ENCODE results near the gene WSB1. TPM values are rescaled to one million over a fixed set of nuclear protein-coding genes. Genes with fewer than 3 reads are reported as not detected.

Gene WSB1
- polyA plus RNA-seq, 2 of the 4 experiments (the other 2 are of a cell fraction): 46.0 to 111 TPM

GRCh38 chr17:27332485-27333409, 38.8 kb downstream of the WSB1 start (continued):
- TF ChIP-seq EP300 (IDR thresholded peaks at IDR 0.05) (peak; percentile 33 to 51; a peak in 3 of 5 replicates), CBX2 (IDR thresholded peaks at IDR 0.05; ENCODE audit: borderline replicate concordance, low read depth) (no peak), CHD2 (IDR thresholded peaks at IDR 0.05; ENCODE audit: low read length, partially characterized antibody) (peak; percentile 12), NR3C1 (IDR thresholded peaks at IDR 0.05) (no peak), RCOR1 (IDR thresholded peaks at IDR 0.05; ENCODE audit: low read depth, low read length) (no peak), MAX (IDR thresholded peaks at IDR 0.05) (peak; percentile 91), FOSB (CRISPR knock-in tag; IDR thresholded peaks at IDR 0.05) (no peak), EHMT2 (IDR thresholded peaks at IDR 0.05; ENCODE audit: low read depth) (no peak), RAD21 (conservative IDR thresholded peaks at IDR 0.05 in 1 of 2, IDR thresholded peaks at IDR 0.05 in 1 of 2) (peak; percentile 95 to 100), ZFP36 (IDR thresholded peaks at IDR 0.05; ENCODE audit: borderline replicate concordance, partially characterized antibody) (no peak), CBX8 (IDR thresholded peaks at IDR 0.05) (no peak), MAZ (IDR thresholded peaks at IDR 0.05; ENCODE audit: borderline replicate concordance, low read depth, low read length) (0 out of 2 replicates have a peak, but pooled peaks have one; percentile 77), FOXS1 (CRISPR knock-in tag; IDR thresholded peaks at IDR 0.05) (0 out of 2 replicates have a peak, but pooled peaks have one; percentile 6), RFX5 (IDR thresholded peaks at IDR 0.05) (peak; percentile 46), JUNB (IDR thresholded peaks at IDR 0.05) (peak; percentile 74), PHF8 (IDR thresholded peaks at IDR 0.05; ENCODE audit: borderline replicate concordance, low read depth) (peak; percentile 60; the same call in 1 of the 2 replicates), REST (IDR thresholded peaks at IDR 0.05) (no peak), HOXA7 (CRISPR knock-in tag; IDR thresholded peaks at IDR 0.05) (no peak), ATOH8 (CRISPR knock-in tag; IDR thresholded peaks at IDR 0.05; ENCODE audit: low read depth) (peak; percentile 55; the same call in 1 of the 2 replicates), ZSCAN20 (CRISPR knock-in tag; IDR thresholded peaks at IDR 0.05) (no peak), POLR2AphosphoS2 (conservative IDR thresholded peaks at IDR 0.05; ENCODE audit: low read length) (no peak), BHLHE40 (IDR thresholded peaks at IDR 0.05; ENCODE audit: low read depth, low read length) (peak; percentile 59; the same call in 1 of the 2 replicates), NFE2L2 (conservative IDR thresholded peaks at IDR 0.05; ENCODE audit: low read length) (no peak), CEBPB (IDR thresholded peaks at IDR 0.05) (peak; percentile 74 to 80), KDM1A (IDR thresholded peaks at IDR 0.05; ENCODE audit: low read depth) (no peak), SMC3 (IDR thresholded peaks at IDR 0.05) (peak; percentile 99), RARB (CRISPR knock-in tag; IDR thresholded peaks at IDR 0.05) (no peak; the same call in 1 of the 2 replicates)
- TF ChIP-seq, protein P1, sequence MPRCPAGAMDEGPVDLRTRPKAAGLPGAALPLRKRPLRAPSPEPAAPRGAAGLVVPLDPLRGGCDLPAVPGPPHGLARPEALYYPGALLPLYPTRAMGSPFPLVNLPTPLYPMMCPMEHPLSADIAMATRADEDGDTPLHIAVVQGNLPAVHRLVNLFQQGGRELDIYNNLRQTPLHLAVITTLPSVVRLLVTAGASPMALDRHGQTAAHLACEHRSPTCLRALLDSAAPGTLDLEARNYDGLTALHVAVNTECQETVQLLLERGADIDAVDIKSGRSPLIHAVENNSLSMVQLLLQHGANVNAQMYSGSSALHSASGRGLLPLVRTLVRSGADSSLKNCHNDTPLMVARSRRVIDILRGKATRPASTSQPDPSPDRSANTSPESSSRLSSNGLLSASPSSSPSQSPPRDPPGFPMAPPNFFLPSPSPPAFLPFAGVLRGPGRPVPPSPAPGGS (IDR thresholded peaks at IDR 0.05): peak; percentile 51; the same call in 1 of the 3 replicates
- TF ChIP-seq, protein P2, sequence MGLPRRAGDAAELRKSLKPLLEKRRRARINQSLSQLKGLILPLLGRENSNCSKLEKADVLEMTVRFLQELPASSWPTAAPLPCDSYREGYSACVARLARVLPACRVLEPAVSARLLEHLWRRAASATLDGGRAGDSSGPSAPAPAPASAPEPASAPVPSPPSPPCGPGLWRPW (IDR thresholded peaks at IDR 0.05): no peak
- TF ChIP-seq, protein P3, sequence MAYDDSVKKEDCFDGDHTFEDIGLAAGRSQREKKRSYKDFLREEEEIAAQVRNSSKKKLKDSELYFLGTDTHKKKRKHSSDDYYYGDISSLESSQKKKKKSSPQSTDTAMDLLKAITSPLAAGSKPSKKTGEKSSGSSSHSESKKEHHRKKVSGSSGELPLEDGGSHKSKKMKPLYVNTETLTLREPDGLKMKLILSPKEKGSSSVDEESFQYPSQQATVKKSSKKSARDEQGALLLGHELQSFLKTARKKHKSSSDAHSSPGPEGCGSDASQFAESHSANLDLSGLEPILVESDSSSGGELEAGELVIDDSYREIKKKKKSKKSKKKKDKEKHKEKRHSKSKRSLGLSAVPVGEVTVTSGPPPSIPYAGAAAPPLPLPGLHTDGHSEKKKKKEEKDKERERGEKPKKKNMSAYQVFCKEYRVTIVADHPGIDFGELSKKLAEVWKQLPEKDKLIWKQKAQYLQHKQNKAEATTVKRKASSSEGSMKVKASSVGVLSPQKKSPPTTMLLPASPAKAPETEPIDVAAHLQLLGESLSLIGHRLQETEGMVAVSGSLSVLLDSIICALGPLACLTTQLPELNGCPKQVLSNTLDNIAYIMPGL (CRISPR knock-in tag; IDR thresholded peaks at IDR 0.05; ENCODE audit: borderline replicate concordance): no peak
- TF ChIP-seq, protein P4, sequence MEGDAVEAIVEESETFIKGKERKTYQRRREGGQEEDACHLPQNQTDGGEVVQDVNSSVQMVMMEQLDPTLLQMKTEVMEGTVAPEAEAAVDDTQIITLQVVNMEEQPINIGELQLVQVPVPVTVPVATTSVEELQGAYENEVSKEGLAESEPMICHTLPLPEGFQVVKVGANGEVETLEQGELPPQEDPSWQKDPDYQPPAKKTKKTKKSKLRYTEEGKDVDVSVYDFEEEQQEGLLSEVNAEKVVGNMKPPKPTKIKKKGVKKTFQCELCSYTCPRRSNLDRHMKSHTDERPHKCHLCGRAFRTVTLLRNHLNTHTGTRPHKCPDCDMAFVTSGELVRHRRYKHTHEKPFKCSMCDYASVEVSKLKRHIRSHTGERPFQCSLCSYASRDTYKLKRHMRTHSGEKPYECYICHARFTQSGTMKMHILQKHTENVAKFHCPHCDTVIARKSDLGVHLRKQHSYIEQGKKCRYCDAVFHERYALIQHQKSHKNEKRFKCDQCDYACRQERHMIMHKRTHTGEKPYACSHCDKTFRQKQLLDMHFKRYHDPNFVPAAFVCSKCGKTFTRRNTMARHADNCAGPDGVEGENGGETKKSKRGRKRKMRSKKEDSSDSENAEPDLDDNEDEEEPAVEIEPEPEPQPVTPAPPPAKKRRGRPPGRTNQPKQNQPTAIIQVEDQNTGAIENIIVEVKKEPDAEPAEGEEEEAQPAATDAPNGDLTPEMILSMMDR (IDR thresholded peaks at IDR 0.05): peak; percentile 96
